Endodermal cell (in vitro differentiated cells): ENCODE measurements around the gene KLHL25. TPM values are rescaled to one million over a fixed set of nuclear protein-coding genes. Genes with fewer than 3 reads are reported as not detected.

ENCODE experiments used
- DNase-seq: peaks from one replicate; pipeline ENCODE4 v3.0.0-alpha.2; 2017
- H3K27ac ChIP-seq: 2 replicates; pipeline ENCODE4 v1.5.1; 2013; ENCODE audit warnings: mild to moderate bottlenecking, low read depth, low read length, moderate library complexity
- H3K27me3 ChIP-seq: 2 replicates; pipeline ENCODE4 v1.6.1; 2013; ENCODE audit warnings: mild to moderate bottlenecking, low read length, moderate library complexity; ENCODE audit not compliant: insufficient read depth, control insufficient read depth, poor library complexity, severe bottlenecking
- H3K36me3 ChIP-seq: 2 replicates; pipeline ENCODE4 v1.7.0; 2013; ENCODE audit warnings: mild to moderate bottlenecking, low read length, moderate library complexity; ENCODE audit not compliant: control insufficient read depth, insufficient read depth
- H3K4me1 ChIP-seq: one replicate; pipeline ENCODE4 v1.7.0; 2013; ENCODE audit warnings: low read length; ENCODE audit not compliant: control insufficient read depth, insufficient read depth
- H3K4me3 ChIP-seq: 2 replicates; pipeline ENCODE4 v1.5.1; 2013; ENCODE audit warnings: mild to moderate bottlenecking, low read length, moderate library complexity
- H3K9ac ChIP-seq: 2 replicates; pipeline ENCODE4 v1.6.1; 2013; ENCODE audit warnings: mild to moderate bottlenecking, low read length, moderate library complexity; ENCODE audit not compliant: poor library complexity, severe bottlenecking; ENCODE audit errors: extremely low read depth
- H3K9me3 ChIP-seq: 2 replicates; pipeline ENCODE4 v1.6.1; 2013; ENCODE audit warnings: mild to moderate bottlenecking, low read length, moderate library complexity; ENCODE audit not compliant: control insufficient read depth
- H3K27ac Mint-ChIP-seq: 2 replicates; pipeline ENCODE4 v1.8.0; 2020; ENCODE audit warnings: mixed read lengths
- H3K27me3 Mint-ChIP-seq: 2 replicates; pipeline ENCODE4 v1.8.0; 2021; ENCODE audit warnings: mild to moderate bottlenecking, mixed read lengths; ENCODE audit not compliant: insufficient read depth
- H3K36me3 Mint-ChIP-seq: 2 replicates; pipeline ENCODE4 v1.8.0; 2020; ENCODE audit warnings: low read depth, mixed read lengths
- H3K4me1 Mint-ChIP-seq: 2 replicates; pipeline ENCODE4 v1.8.0; 2020; ENCODE audit warnings: mixed read lengths
- H3K4me3 Mint-ChIP-seq: 2 replicates; pipeline ENCODE4 v1.8.0; 2020; ENCODE audit warnings: mild to moderate bottlenecking, moderate library complexity, mixed read lengths
- H3K9me3 Mint-ChIP-seq: 2 replicates; pipeline ENCODE4 v1.8.0; 2020; ENCODE audit warnings: mild to moderate bottlenecking, mixed read lengths
- whole genome bisulfite sequencing, 2 experiments: methylation state at CpG; one replicate each; pipeline versions ENCODE4 v1.1.5 to v1.1.7; 2013; ENCODE audit warnings: missing lambda C conversion rate in 2 of 2, mixed read lengths in 1 of 2; ENCODE audit not compliant: insufficient coverage in 1 of 2, insufficient read length in 1 of 2; 5-methylcytosine and 5-hydroxymethylcytosine counted together
- total RNA-seq, 2 donors: library from RNA; stranded (reverse); fragmentation: NEBNext Ultra II Directional in 1 of 2; extraction: Animal tissue kit (Norgen Biotek cat#: 25700) in 1 of 2; gene quantifications; 2 replicates in 1 of 2; 3 replicates in 1 of 2; pipeline ENCODE4 v1.2.1, GENCODE V29; 2021
- TF ChIP-seq, protein P1 (sequence below): fragments of 200-600 bp; sonication (generic); conservative IDR thresholded peaks from 2 replicates; pipeline ENCODE4 v1.5.0; 2021; ENCODE audit warnings: antibody characterized with exemption, mild to moderate bottlenecking

KLHL25 gene
- total RNA-seq, 2 donors from 2014 or later, result 13.3 TPM

GRCh38 chr15:85781099-85781498, 13.6 kb downstream of the KLHL25 start:
- DNase-seq, result no peak
- Mint-ChIP-seq H3K27me3 (no peaks in the 10 kb centered on the region), H3K9me3 (no peaks in the 10 kb centered on the region), H3K4me3 (no peak overlapping the region), H3K27ac (no peak overlapping the region), H3K36me3 (peaks cover 6% of the 10 kb centered on the region), H3K4me1 (peaks cover 10% of the 10 kb centered on the region)
- TF ChIP-seq, protein P1, sequence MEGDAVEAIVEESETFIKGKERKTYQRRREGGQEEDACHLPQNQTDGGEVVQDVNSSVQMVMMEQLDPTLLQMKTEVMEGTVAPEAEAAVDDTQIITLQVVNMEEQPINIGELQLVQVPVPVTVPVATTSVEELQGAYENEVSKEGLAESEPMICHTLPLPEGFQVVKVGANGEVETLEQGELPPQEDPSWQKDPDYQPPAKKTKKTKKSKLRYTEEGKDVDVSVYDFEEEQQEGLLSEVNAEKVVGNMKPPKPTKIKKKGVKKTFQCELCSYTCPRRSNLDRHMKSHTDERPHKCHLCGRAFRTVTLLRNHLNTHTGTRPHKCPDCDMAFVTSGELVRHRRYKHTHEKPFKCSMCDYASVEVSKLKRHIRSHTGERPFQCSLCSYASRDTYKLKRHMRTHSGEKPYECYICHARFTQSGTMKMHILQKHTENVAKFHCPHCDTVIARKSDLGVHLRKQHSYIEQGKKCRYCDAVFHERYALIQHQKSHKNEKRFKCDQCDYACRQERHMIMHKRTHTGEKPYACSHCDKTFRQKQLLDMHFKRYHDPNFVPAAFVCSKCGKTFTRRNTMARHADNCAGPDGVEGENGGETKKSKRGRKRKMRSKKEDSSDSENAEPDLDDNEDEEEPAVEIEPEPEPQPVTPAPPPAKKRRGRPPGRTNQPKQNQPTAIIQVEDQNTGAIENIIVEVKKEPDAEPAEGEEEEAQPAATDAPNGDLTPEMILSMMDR, result no peak
- Histone ChIP-seq H3K9ac (no peak overlapping the region), H3K9me3 (no peaks in the 10 kb centered on the region), H3K36me3 (no peaks in the 10 kb centered on the region), H3K4me3 (no peak overlapping the region), H3K27ac (no peak overlapping the region), H3K27me3 (no peaks in the 10 kb centered on the region), H3K4me1 (peaks cover 5% of the 10 kb centered on the region)
- WGBS, 2 experiments, result 88 to 92% methylated on average over 7 of the region's 7 CpGs

DNA sequence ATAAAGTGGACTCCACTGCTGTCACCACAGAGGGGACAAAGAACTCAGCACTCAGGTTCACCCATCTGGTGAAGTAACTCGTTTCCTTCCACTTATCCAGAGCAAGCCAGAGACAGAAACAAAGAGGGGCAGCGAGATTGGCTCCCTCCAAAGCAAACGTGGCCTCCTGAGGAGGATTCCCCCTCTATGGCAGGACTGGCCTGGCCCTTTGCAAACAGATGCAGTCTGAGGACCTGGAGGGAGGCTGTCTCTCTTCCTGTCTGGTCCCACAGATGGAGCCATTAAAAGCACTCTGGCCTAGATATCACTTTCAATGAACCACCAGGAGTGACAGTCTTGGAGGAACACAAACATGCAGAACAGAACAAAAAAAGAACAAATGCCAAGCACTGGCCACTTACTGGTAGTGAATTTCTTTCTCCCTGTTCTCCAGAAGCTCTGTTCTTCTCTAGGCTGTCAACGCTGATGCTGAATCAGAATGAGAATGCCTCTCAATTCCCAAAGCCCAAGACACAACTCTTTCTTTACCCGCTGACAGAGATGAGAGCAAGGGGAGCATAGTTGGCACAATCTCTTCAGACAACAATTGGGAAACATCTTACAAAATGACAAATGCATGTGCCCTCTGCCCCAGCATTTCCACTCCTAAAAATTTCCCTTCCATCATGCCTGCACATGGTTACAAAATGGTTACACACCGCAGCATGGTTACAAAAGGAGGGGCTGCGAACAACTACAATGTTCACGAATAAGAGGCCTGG, 14.3 kb downstream of the KLHL25 start:
- TF ChIP-seq, protein P1, result no peak
- Mint-ChIP-seq H3K9me3 (no peaks in the 10 kb centered on the region), H3K27ac (no peak overlapping the region), H3K36me3 (peaks cover 7% of the 10 kb centered on the region), H3K4me1 (peaks cover 7% of the 10 kb centered on the region), H3K27me3 (no peaks in the 10 kb centered on the region), H3K4me3 (no peak overlapping the region)
- H3K36me3 ChIP-seq, result no peaks in the 10 kb centered on the region
- H3K9me3 ChIP-seq, result no peaks in the 10 kb centered on the region
- WGBS, 2 experiments, result 85 to 88% methylated on average over 8 of the region's 8 CpGs
- no peaks in the 10 kb centered on the region for H3K27me3 ChIP-seq
- H3K4me3 ChIP-seq, result no peak overlapping the region
- DNase-seq, result no peak
- no peak overlapping the region for H3K9ac ChIP-seq
- peak overlapping the region; percentile 50 for H3K27ac ChIP-seq
- H3K4me1 ChIP-seq, result peaks cover under 1% of the 10 kb centered on the region

GRCh38 chr15:85779249-85779648, 15.5 kb downstream of the KLHL25 start:
- no peak overlapping the region for H3K9ac ChIP-seq
- H3K27ac Mint-ChIP-seq, result no peak overlapping the region
- TF ChIP-seq, protein P1, result no peak
- H3K36me3 ChIP-seq, result no peaks in the 10 kb centered on the region
- H3K27me3 Mint-ChIP-seq, result no peaks in the 10 kb centered on the region
- H3K4me3 ChIP-seq, result no peak overlapping the region
- no peaks in the 10 kb centered on the region for H3K4me1 ChIP-seq
- H3K9me3 Mint-ChIP-seq, result no peaks in the 10 kb centered on the region
- 100% methylated on average over 1 of the region's 1 CpG for WGBS, 2 experiments
- H3K9me3 ChIP-seq, result no peaks in the 10 kb centered on the region
- peaks cover 7% of the 10 kb centered on the region for H3K4me1 Mint-ChIP-seq
- H3K4me3 Mint-ChIP-seq, result no peak overlapping the region
- H3K27me3 ChIP-seq, result no peaks in the 10 kb centered on the region
- peaks cover 6% of the 10 kb centered on the region for H3K36me3 Mint-ChIP-seq
- DNase-seq, result no peak
- H3K27ac ChIP-seq, result no peak overlapping the region
